Uterus (tissue), 4 donors: ENCODE data around the gene KCNT2. TPM values are rescaled to one million over a fixed set of nuclear protein-coding genes. Genes with fewer than 3 reads are reported as not detected.

Experiments
- DNase-seq, 2 donors: peaks; one replicate each; pipeline ENCODE4 v3.0.0-alpha.2; 2019 to 2020
- H3K27ac ChIP-seq, 2 donors: fragments of 200-600 bp; sonication (generic); 1 replicate in 1 of 2; 2 replicates in 1 of 2; pipeline ENCODE4 v1.5.1; 2016 to 2018
- H3K27me3 ChIP-seq, 2 donors: fragments of 200-600 bp; sonication (generic); one replicate each; pipeline ENCODE4 v1.5.1; 2018 to 2019; ENCODE audit warnings: control low read depth in 1 of 2
- H3K36me3 ChIP-seq, 2 donors: fragments of 200-600 bp; sonication (generic); one replicate each; pipeline ENCODE4 v1.5.1; 2019; ENCODE audit warnings: control low read depth in 1 of 2
- H3K4me1 ChIP-seq, 2 donors: fragments of 200-600 bp; sonication (generic); one replicate each; pipeline ENCODE4 v1.5.1; 2018 to 2019; ENCODE audit warnings: control low read depth in 1 of 2
- H3K4me3 ChIP-seq, 2 donors: fragments of 200-600 bp; sonication (generic); 1 replicate in 1 of 2; 2 replicates in 1 of 2; pipeline ENCODE4 v1.5.1; 2018 to 2019; ENCODE audit warnings: mild to moderate bottlenecking in 1 of 2
- H3K9me3 ChIP-seq, 2 donors: fragments of 200-600 bp; sonication (generic); one replicate each; pipeline ENCODE4 v1.5.1; 2019; ENCODE audit warnings: control low read depth in 1 of 2
- POLR2A ChIP-seq, 2 donors: fragments of 450-650 bp; IDR thresholded peaks; one replicate each; pipeline ENCODE4 v1.6.1; 2016; ENCODE audit warnings: antibody characterized with exemption in 2 of 2, mild to moderate bottlenecking in 1 of 2, moderate library complexity in 1 of 2
- intact Hi-C: fragments of 100-400 bp; cut with DNase I; formaldehyde crosslinking; loops from one replicate; pipeline ENCODE4 v1.15.1; 2023; ENCODE audit warnings: low total_unique reads
- total RNA-seq, 4 donors: library from RNA; depleted of rRNA in 3 of 4; stranded (reverse); fragments of >200 nt in 3 of 4; gene quantifications; one replicate each; pipeline versions ENCODE4 v1.1.0 to v1.2.4, GENCODE V29; 2014 to 2023
- TF ChIP-seq, protein P1 (sequence below), 4 experiments: fragments of 200-600 bp in 2 of 4; fragments of 450-650 bp in 2 of 4; sonication (generic) in 2 of 4; IDR thresholded peaks; one replicate each; pipeline ENCODE4 v1.5.1; 2016 to 2019; ENCODE audit warnings: antibody characterized with exemption in 4 of 4, mild to moderate bottlenecking in 2 of 4, moderate library complexity in 1 of 4
- donor health status: DM: yes; HTN: yes; CAD: no.

KCNT2 gene
- total RNA-seq, 4 donors from 2014 or later, result 2.3 to 20.5 (median 3.8) TPM

DNA sequence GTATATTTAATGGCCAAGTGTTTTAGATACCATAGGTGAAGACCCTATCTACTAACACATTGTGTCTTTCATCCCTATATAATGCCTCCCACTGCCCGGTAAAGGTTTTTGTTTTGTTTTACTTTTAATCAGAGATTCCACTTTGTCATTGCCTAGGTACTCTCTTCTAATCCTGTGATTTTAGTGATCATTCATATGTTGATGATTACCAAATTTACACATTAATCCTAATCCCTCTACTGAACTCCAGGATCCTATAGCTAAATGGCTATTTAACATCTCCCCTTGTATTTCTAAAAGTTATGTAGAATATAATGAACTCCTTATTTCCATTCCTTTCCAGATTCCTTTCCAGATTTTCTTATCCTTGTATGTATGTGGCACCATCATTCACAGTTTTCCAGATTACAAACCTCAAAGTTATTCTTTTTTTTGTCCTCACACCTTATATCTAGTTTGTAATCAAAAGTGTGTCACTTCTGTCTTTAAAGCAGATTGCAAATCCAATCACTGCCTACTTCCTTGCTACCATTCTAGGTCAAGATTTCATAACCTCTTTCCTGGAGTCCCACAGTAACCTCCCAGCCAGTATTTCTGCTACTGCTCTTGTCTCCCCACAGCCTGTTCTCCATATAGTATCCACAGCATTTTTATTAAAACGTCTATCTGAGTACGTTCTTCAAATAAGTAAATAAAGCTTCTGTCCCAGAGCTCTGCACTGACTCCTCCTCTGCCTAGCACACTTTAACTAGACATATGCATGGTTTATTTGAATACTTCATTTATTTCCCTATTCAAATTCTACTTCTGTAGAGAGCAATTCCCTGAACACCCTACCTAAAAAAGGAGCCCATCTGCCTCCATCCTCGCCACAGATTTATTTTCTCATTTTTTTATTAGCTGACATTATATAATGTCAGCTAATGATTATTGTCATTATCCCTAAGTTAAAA lies 157.8 kb downstream of the KCNT2 start:
- no peaks in the 10 kb centered on the region for H3K36me3 ChIP-seq
- no peaks in the 10 kb centered on the region for H3K4me1 ChIP-seq
- no peak overlapping the region for H3K27ac ChIP-seq
- TF ChIP-seq, protein P1, sequence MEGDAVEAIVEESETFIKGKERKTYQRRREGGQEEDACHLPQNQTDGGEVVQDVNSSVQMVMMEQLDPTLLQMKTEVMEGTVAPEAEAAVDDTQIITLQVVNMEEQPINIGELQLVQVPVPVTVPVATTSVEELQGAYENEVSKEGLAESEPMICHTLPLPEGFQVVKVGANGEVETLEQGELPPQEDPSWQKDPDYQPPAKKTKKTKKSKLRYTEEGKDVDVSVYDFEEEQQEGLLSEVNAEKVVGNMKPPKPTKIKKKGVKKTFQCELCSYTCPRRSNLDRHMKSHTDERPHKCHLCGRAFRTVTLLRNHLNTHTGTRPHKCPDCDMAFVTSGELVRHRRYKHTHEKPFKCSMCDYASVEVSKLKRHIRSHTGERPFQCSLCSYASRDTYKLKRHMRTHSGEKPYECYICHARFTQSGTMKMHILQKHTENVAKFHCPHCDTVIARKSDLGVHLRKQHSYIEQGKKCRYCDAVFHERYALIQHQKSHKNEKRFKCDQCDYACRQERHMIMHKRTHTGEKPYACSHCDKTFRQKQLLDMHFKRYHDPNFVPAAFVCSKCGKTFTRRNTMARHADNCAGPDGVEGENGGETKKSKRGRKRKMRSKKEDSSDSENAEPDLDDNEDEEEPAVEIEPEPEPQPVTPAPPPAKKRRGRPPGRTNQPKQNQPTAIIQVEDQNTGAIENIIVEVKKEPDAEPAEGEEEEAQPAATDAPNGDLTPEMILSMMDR (IDR thresholded peaks at IDR 0.05), result no peak
- no peak for TF ChIP-seq POLR2A (IDR thresholded peaks at IDR 0.05)
- H3K27me3 ChIP-seq, result no peaks in the 10 kb centered on the region
- no peak overlapping the region for H3K4me3 ChIP-seq
- intact Hi-C loops, result no loop called here
- DNase-seq, result no peak
- H3K9me3 ChIP-seq, result no peaks in the 10 kb centered on the region

- H3K4me1 ChIP-seq, result no peaks in the 10 kb centered on the region
- TF ChIP-seq, protein P1 (IDR thresholded peaks at IDR 0.05), result no peak
- no peak for TF ChIP-seq POLR2A (IDR thresholded peaks at IDR 0.05)
- no peaks in the 10 kb centered on the region for H3K27me3 ChIP-seq
- no peak overlapping the region for H3K4me3 ChIP-seq
- DNase-seq, result no peak
- intact Hi-C loops, result no loop called here
- no peaks in the 10 kb centered on the region for H3K9me3 ChIP-seq
- H3K27ac ChIP-seq, result no peak overlapping the region
- H3K36me3 ChIP-seq, result no peaks in the 10 kb centered on the region
These were observed 158.8 kb downstream of the KCNT2 start for GRCh38 chr1:196449460-196449859.

- Histone ChIP-seq H3K4me1 (no peaks in the 10 kb centered on the region), H3K4me3 (no peak overlapping the region), H3K9me3 (no peaks in the 10 kb centered on the region), H3K27me3 (no peaks in the 10 kb centered on the region), H3K36me3 (no peaks in the 10 kb centered on the region), H3K27ac (no peak overlapping the region)
- intact Hi-C loops, result no loop called here
- DNase-seq, result no peak
- TF ChIP-seq, protein P1 (IDR thresholded peaks at IDR 0.05), result no peak
- no peak for TF ChIP-seq POLR2A (IDR thresholded peaks at IDR 0.05)
These were observed 162.5 kb downstream of the KCNT2 start for GRCh38 chr1:196445775-196446174.

DNA sequence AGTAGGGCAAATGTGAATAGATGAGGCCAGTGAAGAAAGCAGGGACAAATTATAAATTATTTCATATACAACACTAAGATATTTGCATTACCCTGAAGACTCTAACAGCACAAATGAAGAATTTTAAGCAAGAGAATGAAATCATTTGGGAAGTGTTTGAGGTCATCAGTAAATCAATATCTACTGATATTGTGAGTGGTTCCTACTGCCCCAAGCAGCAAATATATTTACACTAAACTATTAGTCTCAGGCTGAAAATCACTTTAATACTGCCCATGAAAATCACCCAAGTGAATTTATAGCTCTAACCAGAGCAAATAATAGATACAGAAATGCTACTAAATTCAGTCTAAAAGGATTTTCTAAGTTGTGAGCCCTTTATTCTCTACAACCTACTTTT lies 163.6 kb downstream of the KCNT2 start:
- Histone ChIP-seq H3K9me3 (no peaks in the 10 kb centered on the region), H3K36me3 (no peaks in the 10 kb centered on the region), H3K4me1 (no peaks in the 10 kb centered on the region), H3K4me3 (no peak overlapping the region), H3K27me3 (no peaks in the 10 kb centered on the region), H3K27ac (no peak overlapping the region)
- no peak for DNase-seq
- TF ChIP-seq, protein P1 (IDR thresholded peaks at IDR 0.05), result no peak
- TF ChIP-seq POLR2A (IDR thresholded peaks at IDR 0.05), result no peak
- intact Hi-C loops, result no loop called here

DNA sequence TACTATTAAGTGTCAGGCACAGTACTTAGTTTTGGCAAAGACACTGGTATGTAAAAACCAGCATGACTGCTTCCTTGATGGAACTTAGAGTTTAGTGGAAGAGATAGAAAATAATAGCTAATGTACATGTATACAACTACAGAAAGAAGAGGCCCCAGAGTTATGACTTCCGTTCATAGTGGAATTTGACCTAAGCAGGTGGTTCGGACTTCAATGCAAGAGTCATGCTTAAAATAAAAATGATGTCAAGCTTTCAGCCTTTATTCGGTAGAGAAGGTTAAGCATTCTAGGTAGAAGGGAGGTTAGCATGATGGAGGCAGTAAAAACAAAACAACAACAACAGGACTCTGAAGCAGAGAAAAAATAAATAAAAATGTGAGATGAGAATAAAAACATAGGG lies 165.9 kb downstream of the KCNT2 start:
- no peaks in the 10 kb centered on the region for H3K4me1 ChIP-seq
- intact Hi-C loops, result no loop called here
- H3K9me3 ChIP-seq, result no peaks in the 10 kb centered on the region
- H3K36me3 ChIP-seq, result no peaks in the 10 kb centered on the region
- no peaks in the 10 kb centered on the region for H3K27me3 ChIP-seq
- H3K27ac ChIP-seq, result no peak overlapping the region
- no peak overlapping the region for H3K4me3 ChIP-seq
- DNase-seq, result no peak
- no peak for TF ChIP-seq POLR2A (IDR thresholded peaks at IDR 0.05)
- TF ChIP-seq, protein P1 (IDR thresholded peaks at IDR 0.05), result no peak
